HG02884 (cell line): ENCODE measurements around the gene SMARCD2.

ENCODE experiments used
- ATAC-seq: cut with Tn5 transposase; IDR thresholded peaks from one replicate; pipeline ENCODE4 v1.9.1; 2021; ENCODE audit warnings: mild to moderate bottlenecking, moderate library complexity; ENCODE audit not compliant: unreplicated experiment

The SMARCD2 gene

DNA sequence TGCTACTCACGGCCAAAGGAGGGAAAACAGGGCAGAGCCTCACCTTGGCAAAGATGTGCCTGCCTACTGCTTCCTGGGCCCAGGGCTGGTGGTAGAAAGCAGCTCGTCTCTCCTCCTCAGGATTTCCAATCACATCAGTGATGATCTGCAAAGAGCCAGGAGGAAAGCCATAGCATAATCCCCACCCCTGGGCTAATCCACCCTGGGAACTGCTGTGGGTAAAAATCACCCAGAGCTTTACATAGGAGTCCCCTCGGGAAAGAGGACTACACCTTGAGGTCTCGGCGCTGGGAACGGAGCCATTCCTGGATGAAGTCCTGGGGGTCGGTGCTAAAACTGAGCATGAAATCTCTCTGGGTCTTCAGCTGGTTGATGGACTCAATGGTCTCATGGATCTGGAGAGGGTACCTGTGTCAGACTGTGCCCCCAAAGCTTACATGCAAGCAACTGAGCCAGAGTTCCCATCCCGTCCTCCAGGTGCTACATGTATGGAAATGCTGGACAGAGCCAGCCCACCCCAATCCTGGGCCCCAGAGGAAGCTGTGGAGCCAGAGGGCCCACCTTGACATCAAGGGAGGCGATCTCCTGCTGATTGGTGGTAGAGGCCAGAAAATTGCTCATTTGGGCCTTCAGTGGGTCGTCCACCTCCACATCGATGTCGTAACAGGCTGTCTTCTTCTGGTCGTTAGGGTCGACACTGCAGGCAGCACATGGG lies 9.3 kb downstream of the SMARCD2 start:
- no peak for ATAC-seq

DNA sequence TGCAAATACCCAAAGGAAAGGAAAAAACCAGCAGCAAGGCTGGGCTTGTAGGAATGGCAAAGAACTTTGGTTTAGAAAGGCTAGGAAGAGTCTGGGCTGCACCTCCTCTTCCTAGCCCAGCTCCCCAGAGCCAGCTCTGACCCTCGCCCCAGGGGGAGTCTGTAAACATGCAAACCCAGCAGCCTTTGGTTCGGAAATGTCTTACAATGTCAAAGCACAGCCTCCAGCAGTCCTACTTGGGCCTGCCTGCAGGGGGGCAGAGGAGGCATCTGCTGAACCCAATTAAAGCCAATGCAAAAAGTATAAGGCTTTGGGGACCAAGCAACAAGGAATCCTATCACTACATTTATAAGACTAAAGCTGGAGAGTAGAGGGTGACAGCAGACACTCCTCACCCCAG lies 10.0 kb downstream of the SMARCD2 start:
- no peak for ATAC-seq

- no peak for ATAC-seq
Measured at GRCh38 chr17:63832014-63832413, 10.5 kb downstream of the SMARCD2 start.

DNA sequence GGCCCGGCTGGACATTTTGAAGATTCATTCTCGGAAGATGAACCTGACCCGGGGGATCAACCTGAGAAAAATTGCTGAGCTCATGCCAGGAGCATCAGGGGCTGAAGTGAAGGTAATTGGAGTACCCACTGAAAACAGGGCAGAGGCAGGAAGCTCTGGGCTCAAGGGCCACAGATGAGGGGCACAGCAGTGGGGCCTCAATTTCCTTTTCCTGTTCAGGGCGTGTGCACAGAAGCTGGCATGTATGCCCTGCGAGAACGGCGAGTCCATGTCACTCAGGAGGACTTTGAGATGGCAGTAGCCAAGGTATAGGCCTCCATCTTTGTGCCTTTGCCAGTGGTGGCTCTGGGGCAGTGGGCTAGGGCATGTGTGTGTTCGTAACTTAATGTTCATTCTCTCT lies 11.0 kb downstream of the SMARCD2 start:
- no peak for ATAC-seq

DNA sequence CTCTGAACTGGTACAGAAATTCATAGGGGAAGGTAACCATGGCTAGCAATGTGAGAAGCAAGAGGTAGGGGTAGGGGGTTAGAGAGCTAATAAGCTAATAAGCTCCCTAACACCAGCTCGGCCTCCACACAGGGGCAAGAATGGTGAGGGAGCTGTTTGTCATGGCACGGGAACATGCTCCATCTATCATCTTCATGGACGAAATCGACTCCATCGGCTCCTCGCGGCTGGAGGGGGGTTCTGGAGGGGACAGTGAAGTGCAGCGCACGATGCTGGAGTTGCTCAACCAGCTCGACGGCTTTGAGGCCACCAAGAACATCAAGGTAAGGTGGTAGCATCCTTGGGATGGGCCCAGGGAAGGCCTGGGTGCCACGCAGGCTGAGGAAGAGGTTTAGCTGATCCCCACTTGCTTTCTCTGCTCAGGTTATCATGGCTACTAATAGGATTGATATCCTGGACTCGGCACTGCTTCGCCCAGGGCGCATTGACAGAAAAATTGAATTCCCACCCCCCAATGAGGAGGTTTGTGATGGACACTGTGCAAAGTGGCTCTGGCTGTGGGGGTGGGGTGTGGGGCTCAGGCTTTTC lies 11.5 kb downstream of the SMARCD2 start:
- no peak for ATAC-seq

DNA sequence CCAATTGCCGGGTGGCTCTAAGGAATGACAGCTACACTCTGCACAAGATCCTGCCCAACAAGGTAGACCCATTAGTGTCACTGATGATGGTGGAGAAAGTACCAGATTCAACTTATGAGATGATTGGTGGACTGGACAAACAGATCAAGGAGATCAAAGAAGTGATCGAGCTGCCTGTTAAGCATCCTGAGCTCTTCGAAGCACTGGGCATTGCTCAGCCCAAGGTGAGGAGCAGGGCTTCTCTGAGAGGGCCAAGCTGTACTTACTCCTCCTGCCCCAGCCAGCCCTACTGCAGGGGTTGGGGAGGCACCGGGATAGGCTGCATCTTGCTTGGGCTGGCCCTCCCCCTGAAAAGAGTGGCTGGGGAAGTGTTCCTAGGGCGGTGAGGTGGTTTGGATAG lies 12.2 kb downstream of the SMARCD2 start:
- ATAC-seq, result no peak

DNA sequence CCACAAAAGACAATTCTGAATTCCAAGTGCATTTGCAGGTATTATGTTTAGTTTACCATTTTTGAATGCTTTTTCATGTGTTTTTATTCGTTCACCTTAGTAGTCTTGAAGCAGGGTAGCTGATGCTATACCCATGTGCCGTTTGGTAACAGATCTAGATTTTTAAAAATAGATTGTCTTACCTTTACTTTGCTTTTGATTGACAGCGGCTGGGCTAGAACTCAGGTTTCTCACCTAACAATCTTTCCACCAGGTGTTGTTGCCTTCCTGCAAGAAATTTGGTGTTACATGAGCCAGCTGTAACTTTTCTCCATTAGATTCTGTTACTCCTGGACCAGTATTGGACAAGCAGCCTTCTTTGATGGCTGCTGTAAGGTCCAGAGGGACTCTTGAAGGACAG lies 13.5 kb downstream of the SMARCD2 start:
- ATAC-seq, result no peak

- no peak for ATAC-seq
Measured at GRCh38 chr17:63827801-63828221, 14.7 kb downstream of the SMARCD2 start.

- peak; percentile 78 for ATAC-seq
Measured at GRCh38 chr17:63827002-63827800, 15.3 kb downstream of the SMARCD2 start, which contains the start of the genes FTSJ3 and PSMC5. TSS of gene FTSJ3 (minus strand) at chr17:63827663. CDS start at chr17:63826902, 761 bp downstream. TSS of gene PSMC5 (plus strand) at chr17:63827431. CDS start at chr17:63827491, 60 bp downstream.

DNA sequence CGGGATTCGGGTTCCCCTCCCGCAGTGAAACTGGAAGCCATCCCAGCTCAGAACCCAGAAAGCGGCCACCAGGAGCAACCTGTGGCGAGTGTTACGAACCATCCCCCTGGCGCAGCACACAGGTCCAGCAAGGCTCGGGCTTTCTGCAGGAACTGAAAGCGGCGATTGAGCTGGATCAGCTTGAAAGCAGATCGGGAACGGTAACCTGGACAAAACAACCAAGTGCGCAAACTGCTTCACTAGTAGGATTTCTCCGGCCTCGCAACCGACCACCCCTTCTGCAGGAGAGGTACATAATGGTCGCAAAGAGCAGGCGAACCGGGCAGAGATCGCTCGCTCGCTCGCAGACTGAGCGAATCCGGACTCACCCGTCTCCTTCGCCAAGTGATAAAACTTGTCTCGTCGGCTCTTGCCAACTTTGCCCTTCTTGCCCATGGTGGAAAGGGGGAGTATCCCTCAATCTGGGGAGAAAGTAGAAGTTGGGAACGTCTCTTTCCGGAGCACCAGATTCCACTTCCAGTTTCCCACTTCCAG lies 15.9 kb downstream of the SMARCD2 start:
- ATAC-seq, result no peak

DNA sequence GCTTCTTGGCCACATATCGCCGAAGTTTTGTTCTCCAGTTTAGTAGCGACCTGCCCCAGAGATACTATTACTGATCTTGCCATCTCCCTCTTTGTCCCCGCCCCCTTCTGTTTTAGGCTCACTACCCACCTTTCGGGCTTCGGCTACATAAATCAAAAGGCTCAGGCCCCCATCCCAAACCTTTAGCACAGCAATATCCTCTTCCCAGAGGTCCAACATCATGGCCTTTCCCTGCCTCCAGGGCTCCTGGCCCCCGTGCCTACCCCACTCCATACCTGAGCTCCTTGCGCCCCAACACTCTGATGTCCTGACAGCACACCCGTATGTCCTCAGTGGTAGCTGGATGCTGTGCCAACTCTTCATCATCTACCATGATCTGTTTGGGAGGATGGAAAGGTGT lies 18.1 kb downstream of the SMARCD2 start:
- no peak for ATAC-seq

GRCh38 chr17:63823659-63824331 lies 18.7 kb downstream of the SMARCD2 start:
- ATAC-seq, result no peak

DNA sequence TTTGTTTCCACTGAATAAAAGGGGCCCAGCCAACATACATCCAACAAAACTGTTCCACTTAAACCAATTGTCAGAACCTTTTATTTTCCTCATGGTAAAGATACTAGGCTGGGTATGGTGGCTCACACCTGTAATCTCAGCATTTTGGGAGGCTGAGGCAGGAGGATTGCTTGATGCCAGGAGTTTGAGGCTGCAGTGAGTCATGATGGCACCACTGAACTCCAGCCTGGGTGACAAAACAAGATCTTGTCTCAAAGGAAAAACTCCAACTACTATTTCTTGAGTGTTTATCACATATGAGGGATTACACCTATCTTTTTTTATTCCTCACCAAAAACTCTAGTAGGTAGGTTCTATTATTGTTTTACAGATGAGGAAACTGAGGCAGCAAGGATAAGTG lies 19.9 kb downstream of the SMARCD2 start:
- no peak for ATAC-seq

- ATAC-seq, result no peak
Measured at GRCh38 chr17:63821804-63822203, 20.7 kb downstream of the SMARCD2 start.

DNA sequence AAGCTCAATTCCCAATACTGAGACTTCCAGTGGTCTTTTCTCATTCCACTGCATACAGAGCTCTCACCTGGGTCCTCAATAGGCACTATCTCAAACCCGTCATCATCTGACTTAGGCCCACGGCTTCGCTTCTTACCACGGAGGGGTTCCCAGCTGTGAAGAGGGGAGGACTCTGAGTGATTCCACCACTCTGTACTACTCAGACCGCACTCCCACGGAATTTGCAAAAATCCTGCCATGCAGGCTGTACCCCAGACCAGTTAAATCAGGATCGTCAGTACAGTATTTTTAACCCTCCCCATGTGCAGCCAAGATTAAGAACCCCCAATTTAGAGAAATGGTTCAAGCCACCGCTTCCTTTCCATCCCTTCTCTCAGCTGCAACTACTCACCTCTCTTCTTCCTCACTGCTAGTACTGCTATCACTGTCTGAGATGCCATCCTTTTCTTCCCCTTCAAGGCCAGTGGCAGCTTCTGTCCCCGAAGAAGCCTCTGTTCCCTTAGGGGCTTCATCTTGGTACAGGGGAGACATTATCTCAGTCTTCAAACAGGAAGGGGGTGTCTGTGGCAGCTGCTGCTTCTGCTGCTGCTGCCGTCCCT lies 21.4 kb downstream of the SMARCD2 start:
- ATAC-seq, result no peak

DNA sequence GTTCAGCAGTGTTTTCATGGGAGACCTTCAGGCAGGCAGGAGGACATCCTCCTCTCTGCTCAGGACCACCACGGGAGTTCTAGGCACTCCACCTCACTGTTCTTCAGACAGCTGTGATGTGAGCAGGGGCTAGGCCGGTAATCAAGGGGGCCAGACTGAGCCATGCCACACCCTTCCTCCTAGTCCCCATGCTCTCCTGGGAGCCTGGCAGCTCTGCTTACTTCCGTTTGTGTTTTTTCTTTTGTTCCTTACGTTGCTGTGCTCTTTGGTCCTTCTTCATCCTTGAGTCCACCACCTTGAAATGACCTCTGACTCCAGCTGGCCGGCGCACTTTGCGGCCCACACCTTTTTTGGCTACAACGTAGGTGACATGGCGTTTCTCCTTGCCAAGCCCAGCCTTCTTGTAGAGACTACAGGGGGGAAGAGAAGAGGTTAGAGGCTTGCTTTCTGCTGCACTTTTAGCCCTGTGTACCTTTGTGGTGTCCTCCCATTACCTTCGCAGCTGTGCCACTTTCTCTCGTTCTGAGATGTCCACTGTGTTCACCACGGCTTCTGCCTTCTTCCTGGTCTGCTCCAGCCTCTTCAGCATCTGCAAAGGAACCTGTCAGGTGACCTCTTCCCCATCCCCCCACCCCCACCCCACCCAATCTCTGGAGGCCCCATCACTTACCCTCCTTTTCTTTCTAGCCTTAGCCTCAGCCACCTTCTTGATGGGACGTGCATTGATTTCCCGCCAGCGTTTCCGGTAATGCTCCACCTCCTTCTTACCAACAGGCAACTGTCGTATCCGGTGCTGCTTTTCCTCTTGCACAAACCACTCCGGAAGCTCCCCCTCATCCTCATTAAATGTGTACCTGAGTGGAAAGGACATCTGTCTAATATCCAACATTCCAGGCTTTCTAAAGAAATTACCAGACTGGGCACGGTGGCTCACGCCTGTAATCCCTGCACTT lies 22.6 kb downstream of the SMARCD2 start:
- no peak for ATAC-seq

- ATAC-seq, result no peak
Measured at GRCh38 chr17:63819131-63819530, 23.4 kb downstream of the SMARCD2 start.

GRCh38 chr17:63817736-63818385 lies 24.6 kb downstream of the SMARCD2 start:
- ATAC-seq, result no peak

GRCh38 chr17:63816669-63817068 lies 25.8 kb downstream of the SMARCD2 start:
- no peak for ATAC-seq
